ENCODE data around the gene ELOA2. TPM values are rescaled to one million over a fixed set of nuclear protein-coding genes. Genes with fewer than 3 reads are reported as not detected.

ELOA2 gene
- total RNA-seq, 2 donors from 2014 or later = 0.28 TPM; not detected in 1

Other genes starting within 250 kb of the ELOA2 start
- gene PIAS2, start 118.1 kb downstream of the ELOA2 start, total RNA-seq = 10 to 100 TPM; 16.3 to 35.2 TPM
- gene KATNAL2, start 118.0 kb downstream of the ELOA2 start, total RNA-seq = 10 to 100 TPM in 1 of 2 donors, 1 to 10 TPM in 1; 4.2 to 11.7 TPM
- 10 to 100 TPM; 37.3 to 56.3 TPM for gene HDHD2, start 114.9 kb upstream of the ELOA2 start, total RNA-seq
- gene IER3IP1, start 140.7 kb upstream of the ELOA2 start, total RNA-seq = 10 to 100 TPM in 1 of 2 donors, 1 to 10 TPM in 1; 8.4 to 15.8 TPM
- gene SKOR2, start 216.0 kb upstream of the ELOA2 start, total RNA-seq = 1 to 10 TPM in 1 of 2 donors, not detected in 1; 1.1 TPM